Hepatocyte (in vitro differentiated cells): ENCODE measurements around the gene MICOS13.

Experiments
- EZH2 ChIP-seq: fragments of 200-600 bp; sonication (generic); IDR thresholded peaks from 2 replicates; pipeline ENCODE4 v1.6.1; 2016; ENCODE audit warnings: antibody characterized with exemption, mild to moderate bottlenecking, borderline replicate concordance
- EZH2phosphoT487 ChIP-seq: fragments of 200-600 bp; sonication (generic); IDR thresholded peaks from one replicate; pipeline ENCODE4 v1.6.1; 2018; ENCODE audit warnings: antibody characterized with exemption, mild to moderate bottlenecking, low read depth, moderate library complexity; ENCODE audit not compliant: unreplicated experiment, severe bottlenecking
- TF ChIP-seq, protein P1 (sequence below): fragments of 200-600 bp; sonication (generic); IDR thresholded peaks from 2 replicates; pipeline ENCODE4 v1.5.1; 2016; ENCODE audit warnings: antibody characterized with exemption, mild to moderate bottlenecking; ENCODE audit not compliant: poor library complexity

- TF ChIP-seq, protein P1, sequence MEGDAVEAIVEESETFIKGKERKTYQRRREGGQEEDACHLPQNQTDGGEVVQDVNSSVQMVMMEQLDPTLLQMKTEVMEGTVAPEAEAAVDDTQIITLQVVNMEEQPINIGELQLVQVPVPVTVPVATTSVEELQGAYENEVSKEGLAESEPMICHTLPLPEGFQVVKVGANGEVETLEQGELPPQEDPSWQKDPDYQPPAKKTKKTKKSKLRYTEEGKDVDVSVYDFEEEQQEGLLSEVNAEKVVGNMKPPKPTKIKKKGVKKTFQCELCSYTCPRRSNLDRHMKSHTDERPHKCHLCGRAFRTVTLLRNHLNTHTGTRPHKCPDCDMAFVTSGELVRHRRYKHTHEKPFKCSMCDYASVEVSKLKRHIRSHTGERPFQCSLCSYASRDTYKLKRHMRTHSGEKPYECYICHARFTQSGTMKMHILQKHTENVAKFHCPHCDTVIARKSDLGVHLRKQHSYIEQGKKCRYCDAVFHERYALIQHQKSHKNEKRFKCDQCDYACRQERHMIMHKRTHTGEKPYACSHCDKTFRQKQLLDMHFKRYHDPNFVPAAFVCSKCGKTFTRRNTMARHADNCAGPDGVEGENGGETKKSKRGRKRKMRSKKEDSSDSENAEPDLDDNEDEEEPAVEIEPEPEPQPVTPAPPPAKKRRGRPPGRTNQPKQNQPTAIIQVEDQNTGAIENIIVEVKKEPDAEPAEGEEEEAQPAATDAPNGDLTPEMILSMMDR: no peak
- TF ChIP-seq EZH2: no peak
- TF ChIP-seq EZH2phosphoT487: no peak
Observed at GRCh38 chr19:5687360-5688198, 7.3 kb upstream of the MICOS13 start.
